Measurements from ENCODE around the gene UBQLN4. TPM values are rescaled to one million over a fixed set of nuclear protein-coding genes. Genes with fewer than 3 reads are reported as not detected.

Gene UBQLN4
- total RNA-seq, 3 donors from 2014 or later (not counting 1 experiment from before 2014, with no cell fraction given): 14.4 to 23.5 (median 23.5) TPM

DNA sequence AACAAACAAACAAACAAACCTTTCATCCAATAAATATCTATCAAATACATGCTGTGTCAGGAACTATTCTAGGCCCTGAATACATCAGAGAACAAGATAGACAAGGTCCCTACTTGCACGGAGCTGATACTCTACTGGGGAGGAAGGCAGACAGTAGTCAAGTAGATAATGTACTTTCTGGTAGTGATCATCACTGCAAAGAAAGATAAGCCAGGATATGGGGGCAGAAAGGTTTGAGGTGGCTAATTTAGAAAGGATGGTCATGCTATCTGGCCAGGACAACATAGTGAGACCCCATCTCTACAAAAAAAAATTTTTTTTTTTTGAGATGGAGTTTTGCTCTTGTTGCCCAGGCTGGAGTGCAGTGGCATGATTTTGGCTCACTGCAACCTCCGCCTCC is 38.0 kb upstream of the UBQLN4 start:
- H3K9me3 Mint-ChIP-seq: no peaks in the 10 kb centered on the region
- peaks cover 11 to 12% of the 10 kb centered on the region in 2 donors for H3K27me3 Mint-ChIP-seq (ENCODE audit: low read depth in 2 of 2)
- no peaks in the 10 kb centered on the region for H3K36me3 Mint-ChIP-seq
- intact Hi-C loops (cut with micrococcal nuclease): loop anchor here (5.0 kb wide), 1 partner anchor 356 kb away; no protein-coding TSS in a partner anchor
- no peaks in the 10 kb centered on the region for H3K9me3 ChIP-seq (ENCODE audit: control insufficient read depth, insufficient read depth, low read length)
- no peak overlapping the region for H3K4me3 Mint-ChIP-seq
- ATAC-seq (no peak), DNase-seq (no peak)
- TF ChIP-seq, protein P1, sequence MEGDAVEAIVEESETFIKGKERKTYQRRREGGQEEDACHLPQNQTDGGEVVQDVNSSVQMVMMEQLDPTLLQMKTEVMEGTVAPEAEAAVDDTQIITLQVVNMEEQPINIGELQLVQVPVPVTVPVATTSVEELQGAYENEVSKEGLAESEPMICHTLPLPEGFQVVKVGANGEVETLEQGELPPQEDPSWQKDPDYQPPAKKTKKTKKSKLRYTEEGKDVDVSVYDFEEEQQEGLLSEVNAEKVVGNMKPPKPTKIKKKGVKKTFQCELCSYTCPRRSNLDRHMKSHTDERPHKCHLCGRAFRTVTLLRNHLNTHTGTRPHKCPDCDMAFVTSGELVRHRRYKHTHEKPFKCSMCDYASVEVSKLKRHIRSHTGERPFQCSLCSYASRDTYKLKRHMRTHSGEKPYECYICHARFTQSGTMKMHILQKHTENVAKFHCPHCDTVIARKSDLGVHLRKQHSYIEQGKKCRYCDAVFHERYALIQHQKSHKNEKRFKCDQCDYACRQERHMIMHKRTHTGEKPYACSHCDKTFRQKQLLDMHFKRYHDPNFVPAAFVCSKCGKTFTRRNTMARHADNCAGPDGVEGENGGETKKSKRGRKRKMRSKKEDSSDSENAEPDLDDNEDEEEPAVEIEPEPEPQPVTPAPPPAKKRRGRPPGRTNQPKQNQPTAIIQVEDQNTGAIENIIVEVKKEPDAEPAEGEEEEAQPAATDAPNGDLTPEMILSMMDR (IDR thresholded peaks at IDR 0.05): no peak
- no peak overlapping the region for H3K27ac ChIP-seq (ENCODE audit: low read length)
- H3K4me3 ChIP-seq (ENCODE audit: low read length): no peak overlapping the region
- 81% methylated on average over 2 of the region's 2 CpGs for WGBS (ENCODE audit: insufficient coverage)
- no peaks in the 10 kb centered on the region for H3K36me3 ChIP-seq (ENCODE audit: control insufficient read depth, insufficient read depth, low read length)
- peaks cover 7 to 18% of the 10 kb centered on the region in 2 donors for H3K4me1 Mint-ChIP-seq
- H3K4me1 ChIP-seq (ENCODE audit: control insufficient read depth, insufficient read depth, low read length): peaks cover 19% of the 10 kb centered on the region
- H3K27me3 ChIP-seq (ENCODE audit: control insufficient read depth, insufficient read depth, low read length): no peaks in the 10 kb centered on the region
- no peak overlapping the region for H3K27ac Mint-ChIP-seq

DNA sequence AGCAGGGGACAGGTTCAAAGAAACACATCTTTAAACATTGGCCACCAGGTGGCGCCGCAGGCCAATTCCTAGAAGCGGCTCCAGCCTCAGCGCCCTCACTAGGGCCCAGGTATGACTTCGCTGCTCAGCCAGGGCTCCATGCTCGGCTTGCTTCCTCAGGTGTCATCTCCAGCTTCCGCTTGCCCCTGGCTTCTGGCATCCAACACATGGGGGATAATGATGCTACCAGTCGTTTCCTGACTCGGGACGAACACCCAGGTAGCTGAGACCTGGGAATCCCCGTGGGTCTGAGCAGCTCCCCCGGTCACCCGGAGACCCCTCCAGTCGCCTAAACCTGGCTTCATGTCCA is 37.2 kb upstream of the UBQLN4 start:
- H3K27ac Mint-ChIP-seq: no peak overlapping the region
- Histone ChIP-seq H3K4me3 (ENCODE audit: low read length) (no peak overlapping the region), H3K36me3 (ENCODE audit: control insufficient read depth, insufficient read depth, low read length) (no peaks in the 10 kb centered on the region), H3K27me3 (ENCODE audit: control insufficient read depth, insufficient read depth, low read length) (no peaks in the 10 kb centered on the region), H3K4me1 (ENCODE audit: control insufficient read depth, insufficient read depth, low read length) (peaks cover 11% of the 10 kb centered on the region), H3K27ac (ENCODE audit: low read length) (no peak overlapping the region), H3K9me3 (ENCODE audit: control insufficient read depth, insufficient read depth, low read length) (no peaks in the 10 kb centered on the region)
- WGBS (ENCODE audit: insufficient coverage): 50% methylated on average over 14 of the region's 14 CpGs
- ATAC-seq: peak; percentile 84 to 99 (median 95)
- intact Hi-C loops (cut with micrococcal nuclease): loop anchor here (1.0 to 5.0 kb wide), 3 partner anchors 39 to 356 kb away; no protein-coding TSS in a partner anchor
- H3K27me3 Mint-ChIP-seq (ENCODE audit: low read depth in 2 of 2): peaks cover 11 to 13% of the 10 kb centered on the region in 2 donors
- peak; percentile 83 to 94 for DNase-seq
- no peak overlapping the region for H3K4me3 Mint-ChIP-seq
- H3K9me3 Mint-ChIP-seq: no peaks in the 10 kb centered on the region
- TF ChIP-seq, protein P1 (IDR thresholded peaks at IDR 0.05): peak; percentile 89
- H3K4me1 Mint-ChIP-seq: peaks cover 0 to 10% of the 10 kb centered on the region in 2 donors
- H3K36me3 Mint-ChIP-seq: no peaks in the 10 kb centered on the region

DNA sequence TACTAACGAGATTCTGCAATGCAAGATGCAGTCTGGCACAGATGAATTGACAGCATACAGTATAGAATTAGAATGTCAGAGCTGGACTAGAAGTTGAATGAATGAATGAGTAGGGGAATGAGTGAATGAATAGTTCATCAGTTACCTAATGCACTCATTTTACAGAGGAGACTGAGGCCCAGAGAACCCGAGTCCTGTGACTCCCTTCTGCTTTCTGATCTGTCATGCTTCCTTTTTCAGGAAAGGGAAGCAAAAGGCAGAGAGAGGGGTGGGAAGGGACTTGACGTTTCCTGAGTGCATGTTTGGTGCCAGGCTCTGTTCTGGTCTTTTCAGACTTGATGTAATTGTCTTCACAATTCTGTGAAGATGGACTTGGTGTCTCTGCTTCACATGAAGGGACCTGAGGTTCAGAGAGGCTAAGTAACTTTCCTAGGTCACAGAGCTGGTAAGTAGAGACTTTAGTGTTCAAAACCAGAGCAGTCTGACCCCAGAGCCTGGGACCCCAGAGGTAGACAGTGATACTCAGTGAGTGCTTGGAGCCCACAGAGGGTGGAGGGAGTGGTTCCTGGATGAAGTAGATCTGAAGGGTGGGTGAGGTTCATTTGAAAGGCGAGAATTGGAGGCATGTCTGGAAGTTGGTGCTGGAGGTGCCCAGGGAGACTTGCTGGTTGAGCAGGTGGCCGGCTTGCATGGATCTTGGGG is 36.7 kb upstream of the UBQLN4 start:
- peaks cover 12 to 13% of the 10 kb centered on the region in 2 donors for H3K27me3 Mint-ChIP-seq (ENCODE audit: low read depth in 2 of 2)
- 26% methylated on average over 5 of the region's 5 CpGs for WGBS (ENCODE audit: insufficient coverage)
- Histone ChIP-seq H3K27me3 (ENCODE audit: control insufficient read depth, insufficient read depth, low read length) (no peaks in the 10 kb centered on the region), H3K36me3 (ENCODE audit: control insufficient read depth, insufficient read depth, low read length) (no peaks in the 10 kb centered on the region), H3K9me3 (ENCODE audit: control insufficient read depth, insufficient read depth, low read length) (no peaks in the 10 kb centered on the region), H3K27ac (ENCODE audit: low read length) (no peak overlapping the region), H3K4me3 (ENCODE audit: low read length) (no peak overlapping the region), H3K4me1 (ENCODE audit: control insufficient read depth, insufficient read depth, low read length) (peaks cover 6% of the 10 kb centered on the region)
- H3K36me3 Mint-ChIP-seq: no peaks in the 10 kb centered on the region
- H3K4me1 Mint-ChIP-seq: peaks cover 0 to 8% of the 10 kb centered on the region in 2 donors
- H3K9me3 Mint-ChIP-seq: no peaks in the 10 kb centered on the region
- no peak overlapping the region for H3K27ac Mint-ChIP-seq
- no peak for DNase-seq
- TF ChIP-seq, protein P1 (IDR thresholded peaks at IDR 0.05): no peak
- intact Hi-C loops (cut with micrococcal nuclease): loop anchor here (1.0 to 5.0 kb wide), 3 partner anchors 40 to 357 kb away; no protein-coding TSS in a partner anchor
- no peak overlapping the region for H3K4me3 Mint-ChIP-seq
- ATAC-seq: peak in 2 of 3 donors; percentile 28 to 30

Measured in natural killer cell (primary cell).